ENCODE data around the gene RPS15.

GRCh38 chr19:1488282-1488601 lies 50.0 kb downstream of the RPS15 start:
- TF ChIP-seq POLR2A (IDR thresholded peaks at IDR 0.05; ENCODE audit: low read depth, low read length) = no peak
- no peak for TF ChIP-seq FOS (IDR thresholded peaks at IDR 0.05; ENCODE audit: borderline replicate concordance, insufficient read depth, low read length)
